ENCODE measurements around the gene FFAR4. TPM values are rescaled to one million over a fixed set of nuclear protein-coding genes. Genes with fewer than 3 reads are reported as not detected.

Gene FFAR4
- total and polyA plus RNA-seq, 2 experiments from 2014 or later = 0.06 TPM; not detected in 1

- H3K4me1 Mint-ChIP-seq = no peaks in the 10 kb centered on the region
- TF ChIP-seq ZNF114 (CRISPR knock-in tag; IDR thresholded peaks at IDR 0.05) (no peak), EZH2phosphoT487 (IDR thresholded peaks at IDR 0.05; ENCODE audit: unreplicated experiment) (no peak), EZH2 (IDR thresholded peaks at IDR 0.05; ENCODE audit: low read depth, unreplicated experiment) (no peak), CREB1 (CRISPR knock-in tag; IDR thresholded peaks at IDR 0.05; ENCODE audit: low read depth) (no peak), ZNF331 (CRISPR knock-in tag; IDR thresholded peaks at IDR 0.05; ENCODE audit: low read depth) (no peak), STAT1 (IDR thresholded peaks at IDR 0.05; ENCODE audit: unreplicated experiment) (no peak), NANOG (IDR thresholded peaks at IDR 0.05; ENCODE audit: borderline replicate concordance) (no peak), CTCF (conservative IDR thresholded peaks at IDR 0.05; ENCODE audit: low read depth in 2 of 2) (no peak)
- TF ChIP-seq, protein P1, sequence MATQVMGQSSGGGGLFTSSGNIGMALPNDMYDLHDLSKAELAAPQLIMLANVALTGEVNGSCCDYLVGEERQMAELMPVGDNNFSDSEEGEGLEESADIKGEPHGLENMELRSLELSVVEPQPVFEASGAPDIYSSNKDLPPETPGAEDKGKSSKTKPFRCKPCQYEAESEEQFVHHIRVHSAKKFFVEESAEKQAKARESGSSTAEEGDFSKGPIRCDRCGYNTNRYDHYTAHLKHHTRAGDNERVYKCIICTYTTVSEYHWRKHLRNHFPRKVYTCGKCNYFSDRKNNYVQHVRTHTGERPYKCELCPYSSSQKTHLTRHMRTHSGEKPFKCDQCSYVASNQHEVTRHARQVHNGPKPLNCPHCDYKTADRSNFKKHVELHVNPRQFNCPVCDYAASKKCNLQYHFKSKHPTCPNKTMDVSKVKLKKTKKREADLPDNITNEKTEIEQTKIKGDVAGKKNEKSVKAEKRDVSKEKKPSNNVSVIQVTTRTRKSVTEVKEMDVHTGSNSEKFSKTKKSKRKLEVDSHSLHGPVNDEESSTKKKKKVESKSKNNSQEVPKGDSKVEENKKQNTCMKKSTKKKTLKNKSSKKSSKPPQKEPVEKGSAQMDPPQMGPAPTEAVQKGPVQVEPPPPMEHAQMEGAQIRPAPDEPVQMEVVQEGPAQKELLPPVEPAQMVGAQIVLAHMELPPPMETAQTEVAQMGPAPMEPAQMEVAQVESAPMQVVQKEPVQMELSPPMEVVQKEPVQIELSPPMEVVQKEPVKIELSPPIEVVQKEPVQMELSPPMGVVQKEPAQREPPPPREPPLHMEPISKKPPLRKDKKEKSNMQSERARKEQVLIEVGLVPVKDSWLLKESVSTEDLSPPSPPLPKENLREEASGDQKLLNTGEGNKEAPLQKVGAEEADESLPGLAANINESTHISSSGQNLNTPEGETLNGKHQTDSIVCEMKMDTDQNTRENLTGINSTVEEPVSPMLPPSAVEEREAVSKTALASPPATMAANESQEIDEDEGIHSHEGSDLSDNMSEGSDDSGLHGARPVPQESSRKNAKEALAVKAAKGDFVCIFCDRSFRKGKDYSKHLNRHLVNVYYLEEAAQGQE (IDR thresholded peaks at IDR 0.05; ENCODE audit: unreplicated experiment) = no peak
Measured at GRCh38 chr10:93547522-93547921, 18.9 kb upstream of the FFAR4 start.

GRCh38 chr10:93548376-93549071 lies 17.9 kb upstream of the FFAR4 start:
- H3K36me3 ChIP-seq (ENCODE audit: insufficient read depth) = no peaks in the 10 kb centered on the region
- no peaks in the 10 kb centered on the region for H4K20me1 ChIP-seq (replicated peaks; ENCODE audit: insufficient read depth)
- H3K4me3 ChIP-seq = no peak overlapping the region
- no peak overlapping the region for H3K27ac Mint-ChIP-seq
- no peak overlapping the region for H2AFZ ChIP-seq
- H3K36me3 Mint-ChIP-seq (ENCODE audit: low read depth) = no peaks in the 10 kb centered on the region
- H3K4me1 Mint-ChIP-seq = no peaks in the 10 kb centered on the region; the same call in 2 of the 3 replicates
- no peaks in the 10 kb centered on the region for H3K9me2 ChIP-seq (ENCODE audit: insufficient read depth)
- no peak overlapping the region for H3K4me3 Mint-ChIP-seq
- no peak overlapping the region for H3K27ac ChIP-seq (ENCODE audit: low read depth)
- H3F3A ChIP-seq (replicated peaks; ENCODE audit: low read depth) = no peaks in the 10 kb centered on the region
- ATAC-seq = no peak
- no peak for DNase-seq (ENCODE audit: low spot score)
- H3K9me3 Mint-ChIP-seq = no peaks in the 10 kb centered on the region
- H3K27me3 Mint-ChIP-seq (ENCODE audit: insufficient read depth, low read depth, poor library complexity) = peaks cover 6% of the 10 kb centered on the region
- H3K4me1 ChIP-seq (ENCODE audit: insufficient read depth) = no peaks in the 10 kb centered on the region
- no peak overlapping the region for H3K4me2 ChIP-seq
- no peaks in the 10 kb centered on the region for H3K27me3 ChIP-seq (ENCODE audit: insufficient read depth)
- H3K79me2 ChIP-seq (replicated peaks; ENCODE audit: insufficient read depth) = no peaks in the 10 kb centered on the region
- no peak for TF ChIP-seq STAT1 (IDR thresholded peaks at IDR 0.05; ENCODE audit: unreplicated experiment)
- TF ChIP-seq, protein P2, sequence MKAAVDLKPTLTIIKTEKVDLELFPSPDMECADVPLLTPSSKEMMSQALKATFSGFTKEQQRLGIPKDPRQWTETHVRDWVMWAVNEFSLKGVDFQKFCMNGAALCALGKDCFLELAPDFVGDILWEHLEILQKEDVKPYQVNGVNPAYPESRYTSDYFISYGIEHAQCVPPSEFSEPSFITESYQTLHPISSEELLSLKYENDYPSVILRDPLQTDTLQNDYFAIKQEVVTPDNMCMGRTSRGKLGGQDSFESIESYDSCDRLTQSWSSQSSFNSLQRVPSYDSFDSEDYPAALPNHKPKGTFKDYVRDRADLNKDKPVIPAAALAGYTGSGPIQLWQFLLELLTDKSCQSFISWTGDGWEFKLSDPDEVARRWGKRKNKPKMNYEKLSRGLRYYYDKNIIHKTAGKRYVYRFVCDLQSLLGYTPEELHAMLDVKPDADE (IDR thresholded peaks at IDR 0.05) = no peak
- no peak for TF ChIP-seq CTCF (conservative IDR thresholded peaks at IDR 0.05; ENCODE audit: low read depth in 2 of 2)
- no peak for TF ChIP-seq EZH2phosphoT487 (IDR thresholded peaks at IDR 0.05; ENCODE audit: unreplicated experiment)
- no peak for TF ChIP-seq ZNF331 (CRISPR knock-in tag; IDR thresholded peaks at IDR 0.05; ENCODE audit: low read depth)
- no peak for TF ChIP-seq JUNB (IDR thresholded peaks at IDR 0.05; ENCODE audit: unreplicated experiment)
- no peak for TF ChIP-seq ZNF114 (CRISPR knock-in tag; IDR thresholded peaks at IDR 0.05)
- TF ChIP-seq NANOG (IDR thresholded peaks at IDR 0.05; ENCODE audit: borderline replicate concordance) = no peak
- no peak for TF ChIP-seq CREB1 (CRISPR knock-in tag; IDR thresholded peaks at IDR 0.05; ENCODE audit: low read depth)
- TF ChIP-seq POLR2AphosphoS5 (IDR thresholded peaks at IDR 0.05; ENCODE audit: low read depth) = no peak
- TF ChIP-seq EZH2 (IDR thresholded peaks at IDR 0.05; ENCODE audit: low read depth, unreplicated experiment) = no peak

More at GRCh38 chr10:93547522-93547921, 18.9 kb upstream of the FFAR4 start:
- H3K9me3 Mint-ChIP-seq = no peaks in the 10 kb centered on the region
- H3K27ac ChIP-seq (ENCODE audit: low read depth) = no peak overlapping the region
- H3F3A ChIP-seq (replicated peaks; ENCODE audit: low read depth) = no peaks in the 10 kb centered on the region
- no peaks in the 10 kb centered on the region for H4K20me1 ChIP-seq (replicated peaks; ENCODE audit: insufficient read depth)
- H3K27me3 ChIP-seq (ENCODE audit: insufficient read depth) = peaks cover 8% of the 10 kb centered on the region
- no peak overlapping the region for H3K27ac Mint-ChIP-seq
- no peaks in the 10 kb centered on the region for H3K79me2 ChIP-seq (replicated peaks; ENCODE audit: insufficient read depth)
- peaks cover 6% of the 10 kb centered on the region for H3K27me3 Mint-ChIP-seq (ENCODE audit: insufficient read depth, low read depth, poor library complexity)
- H2AFZ ChIP-seq = no peak overlapping the region
- no peaks in the 10 kb centered on the region for H3K9me2 ChIP-seq (ENCODE audit: insufficient read depth)
- no peak overlapping the region for H3K4me3 Mint-ChIP-seq
- H3K4me3 ChIP-seq = no peak overlapping the region
- H3K36me3 ChIP-seq (ENCODE audit: insufficient read depth) = no peaks in the 10 kb centered on the region
- no peak for ATAC-seq
- H3K4me2 ChIP-seq = no peak overlapping the region
- no peak for DNase-seq (ENCODE audit: low spot score)
- H3K36me3 Mint-ChIP-seq (ENCODE audit: low read depth) = no peaks in the 10 kb centered on the region
- no peaks in the 10 kb centered on the region for H3K4me1 ChIP-seq (ENCODE audit: insufficient read depth)
